GM18511 (cell line): ENCODE measurements around the gene DSCAML1.
A peak's percentile ranks its signal among the peaks of the same experiment; 100 is the strongest.

ENCODE experiments used
- ATAC-seq: cut with Tn5 transposase; IDR thresholded peaks from one replicate; pipeline ENCODE4 v1.9.1; 2021; ENCODE audit warnings: mild to moderate bottlenecking, moderate library complexity; ENCODE audit not compliant: unreplicated experiment

Gene DSCAML1

GRCh38 chr11:117441146-117441975, 355.7 kb downstream of the DSCAML1 start:
- ATAC-seq: no peak

DNA sequence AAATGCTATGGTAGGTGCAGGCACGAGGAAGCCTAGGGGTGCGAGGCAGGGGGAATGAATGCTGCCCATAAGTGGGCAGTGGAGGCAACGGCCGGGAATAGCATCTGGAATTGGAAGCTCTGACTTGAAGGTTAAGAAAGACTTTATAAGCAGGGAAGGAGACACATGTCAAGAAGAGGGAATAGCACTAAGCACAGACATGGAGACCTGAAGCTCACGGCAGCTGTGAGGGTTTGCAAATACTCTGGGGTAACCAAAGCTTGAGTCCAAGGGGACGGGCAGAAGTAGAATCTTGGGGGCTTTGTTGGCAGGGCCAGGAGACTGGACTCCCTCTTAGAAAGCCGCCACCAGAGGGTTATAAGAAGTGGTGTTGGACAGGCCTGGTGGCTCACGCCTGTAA, 356.8 kb downstream of the DSCAML1 start:
- ATAC-seq: no peak

- ATAC-seq: no peak
These were observed 357.8 kb downstream of the DSCAML1 start for GRCh38 chr11:117439256-117439655.

GRCh38 chr11:117438371-117439000, 358.5 kb downstream of the DSCAML1 start:
- no peak for ATAC-seq

- ATAC-seq: no peak
These were observed 359.3 kb downstream of the DSCAML1 start for GRCh38 chr11:117437791-117438130.

DNA sequence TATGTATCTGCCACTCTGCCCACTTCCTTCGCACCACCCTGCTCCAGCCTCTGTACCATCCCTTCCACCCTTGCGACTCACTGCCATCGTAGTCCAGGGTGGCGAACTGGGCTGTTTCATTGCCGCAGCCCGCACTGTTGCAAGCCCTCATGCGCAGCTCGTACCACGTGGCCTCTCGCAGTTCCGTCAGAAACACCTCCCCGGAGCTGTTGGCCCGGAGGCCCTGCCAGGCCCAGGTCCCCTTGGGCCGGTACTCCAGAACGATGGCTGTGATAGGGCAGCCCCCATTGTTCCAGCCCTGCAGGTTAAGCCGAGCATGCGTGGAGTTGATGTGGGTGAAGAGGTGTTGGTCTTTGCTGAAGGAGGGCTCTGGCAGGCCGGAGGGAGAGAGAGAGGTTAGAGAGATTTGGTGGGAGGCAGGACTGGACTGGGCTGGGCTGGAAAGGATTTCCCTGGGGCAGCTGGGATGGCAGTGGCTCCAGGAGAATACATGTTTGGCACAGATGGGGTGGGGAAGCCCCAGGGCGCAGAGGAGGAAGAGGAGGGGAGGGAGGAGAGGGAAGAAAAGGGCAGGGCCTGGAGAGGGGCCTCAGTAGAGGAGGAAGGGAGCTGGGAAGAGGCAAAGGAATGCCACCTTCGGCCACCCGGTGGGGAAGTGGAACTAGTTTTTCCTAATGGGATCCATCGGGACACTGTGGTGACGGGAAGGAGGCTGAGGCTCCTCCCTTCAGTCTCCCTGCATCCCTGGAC, 359.8 kb downstream of the DSCAML1 start:
- ATAC-seq: no peak

- peak; percentile 85 for ATAC-seq
These were observed 361.7 kb downstream of the DSCAML1 start for GRCh38 chr11:117435326-117435725.

GRCh38 chr11:117434481-117434880, 362.5 kb downstream of the DSCAML1 start:
- no peak for ATAC-seq

DNA sequence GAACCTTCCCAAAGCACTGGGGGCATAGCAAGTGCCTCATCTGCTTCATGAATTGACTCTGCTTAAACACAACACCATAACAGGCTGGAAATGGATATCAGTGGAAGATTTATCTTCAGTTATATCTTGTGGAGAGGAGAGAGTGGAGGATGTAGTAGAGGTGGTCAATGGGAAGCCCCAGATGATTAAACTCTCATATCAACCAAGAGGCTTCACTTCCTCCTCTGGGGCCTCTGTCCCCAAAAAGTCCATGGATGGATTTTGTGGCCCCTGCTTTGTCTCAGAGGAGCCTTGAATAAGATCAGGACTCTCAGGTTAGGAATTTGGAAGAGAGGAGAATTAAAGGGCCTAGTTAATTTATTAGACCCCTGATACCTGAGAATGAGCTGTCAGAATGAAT, 363.3 kb downstream of the DSCAML1 start:
- ATAC-seq: no peak

DNA sequence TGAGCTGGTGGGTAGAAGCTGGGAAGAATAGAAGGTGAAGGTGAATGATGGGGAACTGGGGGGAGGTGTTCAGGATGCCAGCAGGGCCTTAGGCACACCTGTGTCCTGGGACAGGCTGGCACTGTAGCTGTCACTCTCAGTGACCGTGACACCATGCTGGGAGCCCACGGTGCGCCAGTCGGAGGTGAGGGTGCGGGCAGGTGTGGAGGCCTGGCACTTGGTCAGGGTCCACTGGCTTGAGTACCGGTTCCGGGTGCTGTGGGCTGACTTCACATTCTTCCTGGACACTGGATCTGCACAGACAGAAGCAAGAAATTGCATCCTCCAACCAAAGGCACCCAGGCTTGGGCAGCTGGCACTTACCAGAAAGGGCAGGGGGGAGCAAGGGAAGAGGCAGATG, 365.6 kb downstream of the DSCAML1 start:
- ATAC-seq: no peak

DNA sequence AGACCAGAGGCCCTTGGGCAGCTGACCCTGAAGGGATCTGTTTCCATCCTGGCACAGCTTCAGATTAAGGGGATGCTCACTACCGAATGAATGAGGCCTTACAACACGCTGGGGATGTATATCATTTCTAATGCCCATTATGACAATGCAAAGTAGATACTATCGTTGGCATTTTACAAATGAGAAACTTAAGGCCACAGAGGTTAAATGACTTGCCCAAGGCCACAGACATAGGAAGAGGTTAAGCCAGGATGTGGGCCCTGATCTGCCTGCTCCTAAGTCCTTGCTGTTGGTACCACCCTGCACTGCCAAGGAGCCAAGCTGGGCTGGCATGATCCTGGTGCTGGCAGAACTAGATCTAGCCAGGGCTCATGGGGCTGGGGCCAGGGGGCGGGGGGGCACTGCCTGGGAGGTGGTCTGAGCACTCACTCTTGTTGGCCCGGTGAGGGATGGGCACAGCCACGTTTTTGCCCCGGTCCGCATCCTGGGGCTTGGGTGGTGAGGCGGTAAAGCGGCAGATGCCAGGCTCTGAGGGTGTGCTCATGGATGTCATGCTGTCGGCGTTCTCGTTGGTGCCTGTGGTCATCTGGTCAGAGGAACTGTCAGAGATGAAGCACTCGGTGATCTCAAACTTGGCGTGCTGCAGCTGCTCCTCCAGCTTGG, 366.6 kb downstream of the DSCAML1 start:
- ATAC-seq: no peak

- no peak for ATAC-seq
These were observed 368.2 kb downstream of the DSCAML1 start for GRCh38 chr11:117428856-117429229.

- no peak for ATAC-seq
These were observed 368.7 kb downstream of the DSCAML1 start for GRCh38 chr11:117428186-117428855.

DNA sequence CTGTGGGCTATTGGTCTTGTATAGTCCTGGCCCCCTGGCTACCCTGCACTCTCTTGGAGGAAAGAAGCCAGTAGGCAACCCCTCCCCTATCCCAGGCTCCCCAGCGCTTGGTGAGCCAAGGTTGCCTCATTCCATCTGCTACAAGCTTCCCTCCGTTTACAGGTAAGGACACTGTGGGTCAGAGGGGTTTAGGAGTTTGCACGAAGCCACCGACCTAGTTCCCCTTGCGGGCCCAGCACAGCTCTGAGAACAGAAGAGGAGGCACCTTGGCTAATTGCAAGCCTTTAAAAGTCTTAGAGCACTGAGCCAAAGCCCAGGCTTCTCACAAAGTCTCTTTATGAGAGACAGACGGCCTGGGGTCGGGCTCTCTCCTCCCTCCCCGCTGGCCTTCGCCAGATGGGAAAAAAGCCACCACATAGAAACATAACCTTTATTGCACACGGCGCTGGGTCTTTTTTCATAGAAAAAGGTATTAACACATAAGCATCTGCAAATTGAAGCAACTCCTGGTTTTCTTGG, 369.6 kb downstream of the DSCAML1 start:
- no peak for ATAC-seq

DNA sequence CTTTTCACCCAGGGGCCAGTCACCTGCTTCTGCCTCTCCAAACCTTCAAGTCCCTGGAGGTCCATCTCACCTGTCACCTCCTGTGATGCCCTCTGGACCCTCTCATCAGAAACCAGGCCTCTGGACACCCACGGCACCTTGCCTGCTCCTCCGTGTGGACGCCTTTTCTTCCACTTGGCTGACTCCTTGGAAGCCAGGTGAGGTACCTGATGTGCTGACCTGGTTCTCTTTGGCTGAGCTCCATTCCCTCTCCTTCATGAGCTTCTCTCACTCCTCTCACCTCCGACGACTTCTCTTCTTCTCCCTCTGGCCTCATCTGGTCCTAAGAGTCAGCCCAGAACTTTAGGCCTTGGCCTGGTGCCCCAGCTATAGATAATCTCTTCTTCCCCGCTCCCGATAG, 370.1 kb downstream of the DSCAML1 start:
- no peak for ATAC-seq

GRCh38 chr11:117426297-117426685, 370.7 kb downstream of the DSCAML1 start:
- no peak for ATAC-seq

GRCh38 chr11:117425679-117426296, 371.2 kb downstream of the DSCAML1 start:
- ATAC-seq: no peak

GRCh38 chr11:117424781-117425180, 372.2 kb downstream of the DSCAML1 start:
- no peak for ATAC-seq

DNA sequence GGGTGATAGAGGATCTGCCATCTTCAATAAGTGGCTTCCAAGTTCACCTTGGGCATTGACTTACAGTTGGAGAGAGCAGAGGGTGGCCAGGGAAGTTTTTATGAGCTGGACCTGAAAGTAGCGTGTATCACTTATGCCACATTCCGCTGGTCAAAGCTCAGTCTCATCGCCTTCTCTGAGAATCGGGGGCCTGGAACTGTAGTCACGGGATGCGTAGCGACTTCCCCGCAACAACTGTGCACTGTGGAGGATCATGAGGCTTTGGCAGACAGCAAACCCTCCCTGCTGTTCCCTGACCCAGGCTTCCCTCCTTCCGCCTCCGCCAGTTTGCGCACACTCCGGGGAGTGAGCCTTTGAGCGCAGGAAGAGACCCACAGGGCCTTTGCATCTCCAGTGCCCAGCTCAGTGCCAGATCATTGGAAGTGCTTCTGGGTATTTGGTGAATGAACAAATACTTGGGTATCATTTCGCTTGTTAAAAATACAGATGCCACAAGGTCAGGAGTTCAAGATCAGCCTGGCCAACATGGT, 373.9 kb downstream of the DSCAML1 start:
- ATAC-seq: no peak

DNA sequence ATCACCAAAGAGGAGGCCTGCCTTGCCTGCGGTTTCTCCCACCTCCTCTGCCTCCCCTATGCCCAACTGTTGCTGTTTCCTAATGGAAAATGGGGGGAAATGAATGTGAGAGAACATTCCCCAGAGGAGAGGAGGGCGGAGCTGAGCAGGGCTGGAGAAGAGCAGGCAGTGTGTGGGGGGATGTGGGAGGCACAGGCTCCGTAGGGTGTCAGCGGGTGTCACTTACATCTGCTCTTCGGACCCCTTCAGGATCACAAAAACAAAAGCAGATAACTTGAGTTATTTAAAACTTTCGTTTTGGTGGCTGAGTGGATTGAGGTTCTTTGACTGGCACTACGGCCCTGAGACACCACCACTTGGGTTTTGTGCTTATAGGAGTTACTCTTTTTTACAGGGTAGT, 375.5 kb downstream of the DSCAML1 start:
- no peak for ATAC-seq
